A673 (cell line): ENCODE results near the gene RAD23A.

Experiments
- CTCF ChIP-seq: fragments of 300-800, 200-600 bp; sonication (generic); conservative IDR thresholded peaks from 2 replicates; pipeline ENCODE4 v1.5.1; 2017; ENCODE audit warnings: low read depth, mild to moderate bottlenecking, antibody characterized with exemption, low read length, moderate library complexity, mixed read lengths
- EZH2 ChIP-seq: fragments of 200-600 bp; sonication (generic); IDR thresholded peaks from 2 replicates; pipeline ENCODE4 v1.6.1; 2017; ENCODE audit warnings: borderline replicate concordance, low read depth, mild to moderate bottlenecking, mixed read lengths, antibody characterized with exemption, low read length; ENCODE audit not compliant: poor library complexity, severe bottlenecking

DNA sequence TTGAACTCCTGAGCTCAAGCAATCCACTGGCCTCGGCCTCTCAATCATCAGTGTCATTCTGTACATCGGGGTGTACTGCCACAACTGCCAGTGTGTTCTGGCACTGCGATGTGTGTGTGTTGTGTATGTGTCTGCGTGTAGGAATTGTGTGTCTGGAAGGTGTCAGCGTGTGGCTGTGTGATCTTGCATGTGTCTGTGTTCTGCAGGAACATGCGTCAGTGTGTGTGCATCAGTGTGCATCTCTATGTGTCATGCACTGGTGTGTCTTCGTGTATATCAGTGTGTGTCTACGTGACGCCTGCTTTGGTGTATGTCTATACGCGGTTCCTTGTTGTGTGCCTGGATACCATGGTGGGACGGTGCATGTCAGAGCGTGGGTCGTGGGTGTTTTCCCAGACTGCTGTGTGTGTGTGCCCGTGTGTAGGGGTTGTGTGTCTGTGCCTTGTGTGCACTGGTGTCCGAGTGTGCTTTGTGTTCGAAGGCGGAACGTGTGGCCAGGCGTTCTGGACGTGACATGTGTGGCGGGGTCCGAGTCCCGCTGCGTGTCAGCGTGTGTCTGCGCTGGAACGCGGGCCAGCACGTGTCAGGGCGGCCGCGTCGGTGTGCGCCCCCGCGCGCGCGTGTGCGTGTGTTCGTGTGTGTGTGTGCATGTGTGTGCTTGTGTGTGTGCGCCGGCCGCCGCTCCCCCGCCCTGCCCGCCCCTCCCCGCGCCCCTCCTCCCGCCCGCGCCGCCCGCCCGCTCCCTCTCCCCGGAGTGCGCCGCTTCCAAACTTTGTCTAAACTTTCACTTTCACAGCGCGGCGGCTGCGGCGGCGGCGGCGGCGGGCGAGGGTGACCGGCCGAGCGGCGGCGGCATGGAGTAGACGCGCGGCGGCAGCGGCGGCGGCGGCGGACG lies 49.3 kb downstream of the RAD23A start, which contains the start of gene NFIX:
- no peak for TF ChIP-seq CTCF
- no peak for TF ChIP-seq EZH2
